ACHN (cell line): ENCODE data around the gene EDAR.
A peak's percentile ranks its signal among the peaks of the same experiment; 100 is the strongest.

Source experiments
- DNase-seq: peaks from one replicate; pipeline ENCODE4 v3.0.0-alpha.2; 2015
- in situ Hi-C: cut with HindIII; loops from 2 replicates; pipeline ENCODE4 v1.10.0; 2017; ENCODE audit warnings: low sequenced_read_pairs, low pct_ligation_motif_present, low pct_unique_long_range_greater_than_20kb

EDAR gene

GRCh38 chr2:108933691-108934117 is 55.3 kb downstream of the EDAR start:
- in situ Hi-C loops, result no loop called here
- DNase-seq, result no peak

GRCh38 chr2:108932736-108933332 is 56.2 kb downstream of the EDAR start:
- in situ Hi-C loops, result no loop called here
- DNase-seq, result no peak

GRCh38 chr2:108931372-108931771 is 57.6 kb downstream of the EDAR start:
- no peak for DNase-seq
- in situ Hi-C loops, result no loop called here

- no peak for DNase-seq
- in situ Hi-C loops, result no loop called here
Observed at GRCh38 chr2:108929807-108930425, 59.1 kb downstream of the EDAR start.

- in situ Hi-C loops, result no loop called here
- DNase-seq, result no peak
Observed at GRCh38 chr2:108928660-108929377, 60.2 kb downstream of the EDAR start.

GRCh38 chr2:108927936-108928659 is 60.9 kb downstream of the EDAR start:
- DNase-seq, result peak; percentile 58
- in situ Hi-C loops, result no loop called here

- in situ Hi-C loops, result no loop called here
- DNase-seq, result no peak
Observed at GRCh38 chr2:108927405-108927804, 61.6 kb downstream of the EDAR start.

GRCh38 chr2:108926561-108927380 is 62.2 kb downstream of the EDAR start:
- no peak for DNase-seq
- in situ Hi-C loops, result no loop called here

GRCh38 chr2:108925735-108926134 is 63.3 kb downstream of the EDAR start:
- DNase-seq, result no peak
- in situ Hi-C loops, result no loop called here

GRCh38 chr2:108925286-108925685 is 63.7 kb downstream of the EDAR start:
- in situ Hi-C loops, result no loop called here
- no peak for DNase-seq

GRCh38 chr2:108924580-108925251 is 64.3 kb downstream of the EDAR start:
- in situ Hi-C loops, result no loop called here
- DNase-seq, result no peak

GRCh38 chr2:108923736-108924579 is 65.1 kb downstream of the EDAR start:
- in situ Hi-C loops, result no loop called here
- DNase-seq, result no peak

GRCh38 chr2:108923019-108923700 is 65.9 kb downstream of the EDAR start:
- DNase-seq, result no peak
- in situ Hi-C loops, result no loop called here

GRCh38 chr2:108922141-108922915 is 66.7 kb downstream of the EDAR start:
- in situ Hi-C loops, result no loop called here
- no peak for DNase-seq

GRCh38 chr2:108921096-108922030 is 67.7 kb downstream of the EDAR start:
- in situ Hi-C loops, result no loop called here
- no peak for DNase-seq
